Activated CD4-positive, alpha-beta T cell treated with anti-CD3 and anti-CD28 coated beads, Interleukin-2, amount 10 ng/mL, durations not matched to agents 24 days and 14 days (primary cell): Measurements from ENCODE around the gene UQCRC1. TPM values are rescaled to one million over a fixed set of nuclear protein-coding genes. Genes with fewer than 3 reads are reported as not detected.

ENCODE experiments used
- DNase-seq: peaks from one replicate; pipeline ENCODE4 v3.0.0; 2022
- H3K27ac Mint-ChIP-seq: one replicate; pipeline ENCODE4 v1.8.0; 2022; ENCODE audit warnings: mild to moderate bottlenecking, mixed read lengths
- H3K27me3 Mint-ChIP-seq: one replicate; pipeline ENCODE4 v1.8.0; 2022; ENCODE audit warnings: mixed read lengths
- H3K36me3 Mint-ChIP-seq: one replicate; pipeline ENCODE4 v1.8.0; 2022; ENCODE audit warnings: low read depth, mild to moderate bottlenecking, mixed read lengths
- H3K4me1 Mint-ChIP-seq: one replicate; pipeline ENCODE4 v1.8.0; 2021; ENCODE audit warnings: mixed read lengths
- H3K4me3 Mint-ChIP-seq: one replicate; pipeline ENCODE4 v1.8.0; 2022; ENCODE audit warnings: mild to moderate bottlenecking, moderate library complexity, mixed read lengths
- H3K9me3 Mint-ChIP-seq: one replicate; pipeline ENCODE4 v1.8.0; 2021; ENCODE audit warnings: mixed read lengths
- intact Hi-C: fragments of 100-400 bp; cut with micrococcal nuclease; formaldehyde crosslinking; loops from one replicate; pipeline ENCODE4 v1.15.1; 2023
- total RNA-seq: library from RNA; stranded (reverse); gene quantifications from 2 replicates; pipeline ENCODE4 v1.2.3, GENCODE V29; 2022

The UQCRC1 gene
- total RNA-seq: 224 and 235 TPM in 2 replicates

DNA sequence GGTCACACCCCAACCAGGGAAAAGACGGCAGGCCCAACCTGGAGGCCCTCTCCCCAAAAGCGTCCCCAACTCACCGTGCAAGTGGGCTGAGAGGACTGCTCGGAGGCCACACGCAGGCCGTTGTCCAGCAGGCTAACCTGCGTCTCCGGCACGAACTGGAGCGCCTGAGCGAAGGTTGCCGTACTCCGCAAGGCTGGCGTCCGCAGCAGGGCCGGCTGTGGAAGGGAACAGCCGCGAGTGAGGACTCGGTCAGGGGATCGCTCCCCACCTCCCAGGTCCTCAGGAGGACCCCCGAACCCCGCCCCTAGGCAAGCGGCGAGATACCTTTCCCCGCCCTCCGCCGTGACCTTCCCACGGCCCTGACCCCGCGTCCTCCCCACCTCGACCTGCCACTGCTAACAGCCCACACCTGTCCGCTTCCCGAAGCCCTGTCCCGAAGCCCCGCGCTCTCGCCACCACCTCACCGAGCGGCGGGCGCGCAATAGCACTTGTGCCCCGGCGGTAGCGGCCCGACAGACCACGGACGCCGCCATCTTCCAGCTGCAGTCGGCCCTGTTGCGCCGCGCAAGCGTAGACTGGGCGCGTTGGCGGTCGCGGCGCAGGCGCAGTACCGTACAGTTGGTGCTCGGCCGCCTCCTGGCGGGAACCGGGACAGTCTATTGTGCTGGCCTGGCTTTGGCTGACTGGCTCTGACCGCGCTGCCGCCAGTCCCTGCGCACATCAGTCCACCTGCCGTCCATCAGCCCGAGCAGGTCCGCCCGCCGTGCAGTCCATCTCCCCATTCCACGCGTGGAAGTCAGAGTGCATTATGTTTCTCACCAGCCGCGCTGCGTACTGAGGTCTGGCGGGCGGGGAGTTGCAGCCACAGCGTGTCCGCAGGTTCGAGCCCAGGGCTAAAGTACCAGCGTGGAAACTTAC lies at the start of gene UQCRC1:
TSS of gene UQCRC1 (minus strand) at position 559 of the 918 bp plus-strand sequence. CDS start at position 533, 26 bp downstream.
- Mint-ChIP-seq H3K9me3 (peaks cover 3% of the 10 kb centered on the region), H3K27ac (peak within 1 kb of the TSS; percentile 99), H3K27me3 (no peaks in the 10 kb centered on the region), H3K4me1 (peaks cover 22% of the 10 kb centered on the region), H3K4me3 (peak within 1 kb of the TSS; percentile 99), H3K36me3 (peaks cover 43% of the 10 kb centered on the region)
- intact Hi-C loops: loop anchor here (1.0 kb wide), 3 partner anchors 26 to 52 kb away; partner anchors contain the start of gene SLC26A6
- peak; percentile 98 for DNase-seq

DNA sequence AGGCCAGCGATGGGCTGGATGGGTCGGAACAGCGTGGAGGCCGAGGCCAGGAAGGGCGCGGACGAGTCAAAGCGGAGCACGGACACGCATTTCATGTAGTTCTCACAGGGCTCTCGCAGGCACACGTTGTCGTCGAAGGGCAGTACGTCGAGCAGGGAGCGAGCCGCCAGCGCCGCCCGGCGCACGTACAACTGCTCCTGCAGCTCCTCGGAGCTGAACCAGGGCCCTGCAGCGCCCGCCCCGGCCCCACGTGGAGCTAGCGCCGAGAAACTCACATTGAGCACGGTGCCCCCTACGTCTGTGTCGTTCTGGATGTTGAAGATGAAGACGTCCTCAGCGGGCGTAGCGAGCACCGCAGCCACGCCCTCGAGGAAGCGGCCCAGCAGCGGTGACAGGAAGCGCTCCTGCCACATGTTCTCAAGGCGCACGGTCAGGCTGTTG lies 47.4 kb upstream of the UQCRC1 start:
- Mint-ChIP-seq H3K27me3 (peaks cover 2% of the 10 kb centered on the region), H3K27ac (peak overlapping the region; percentile 90), H3K9me3 (no peaks in the 10 kb centered on the region), H3K4me1 (peaks cover 23% of the 10 kb centered on the region), H3K36me3 (peaks cover 6% of the 10 kb centered on the region), H3K4me3 (peak overlapping the region; percentile 85)
- peak; percentile 77 for DNase-seq
- intact Hi-C loops: loop anchor here (1.0 kb wide), 3 partner anchors 22 to 48 kb away; partner anchors contain the start of genes SLC26A6 and UQCRC1

DNA sequence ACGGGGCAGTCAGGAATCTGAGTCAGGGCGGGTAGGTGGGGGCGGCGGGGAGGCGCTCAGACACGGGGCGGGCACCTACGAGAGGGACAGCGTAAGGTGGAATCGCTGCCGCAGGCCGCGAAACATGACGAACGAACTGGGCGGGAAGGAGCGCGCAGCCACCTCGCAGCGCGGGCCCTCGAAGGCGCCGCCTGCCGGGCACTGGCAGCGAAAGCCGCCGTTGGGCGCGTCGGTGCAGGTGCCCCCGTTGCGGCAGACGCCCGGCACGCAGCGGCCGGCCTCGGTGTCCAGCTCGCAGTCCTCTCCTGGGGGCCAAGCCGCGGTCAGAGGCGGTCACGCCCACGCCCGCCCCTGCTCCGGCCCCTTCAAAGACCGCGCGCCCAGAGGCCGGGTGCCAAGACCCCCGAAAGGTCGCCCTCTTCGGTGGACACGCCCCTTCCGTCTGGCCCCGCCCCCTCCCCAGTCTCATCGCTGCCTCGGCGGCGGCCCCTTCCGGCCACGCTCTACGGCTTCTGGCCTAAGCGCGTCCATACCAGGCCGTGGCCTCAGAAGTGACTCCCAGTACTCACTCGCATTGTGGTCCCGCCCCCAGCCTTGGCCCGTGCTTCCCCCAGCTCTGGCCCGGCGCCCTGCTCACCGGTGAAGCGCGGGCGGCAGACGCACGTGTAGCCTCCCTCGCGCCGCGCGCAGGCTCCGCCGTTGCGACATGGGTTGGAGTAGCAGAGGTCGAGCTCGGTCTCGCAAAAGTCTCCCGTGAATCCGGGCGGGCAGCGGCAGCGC lies 46.8 kb upstream of the UQCRC1 start:
- Mint-ChIP-seq H3K27me3 (peaks cover 2% of the 10 kb centered on the region), H3K27ac (peak overlapping the region; percentile 92), H3K4me1 (peaks cover 22% of the 10 kb centered on the region), H3K36me3 (peaks cover 6% of the 10 kb centered on the region), H3K4me3 (peak overlapping the region; percentile 85), H3K9me3 (no peaks in the 10 kb centered on the region)
- intact Hi-C loops: loop anchor here (1.0 kb wide), 3 partner anchors 21 to 47 kb away; partner anchors contain the start of genes SLC26A6 and UQCRC1
- peak; percentile 95 for DNase-seq

DNA sequence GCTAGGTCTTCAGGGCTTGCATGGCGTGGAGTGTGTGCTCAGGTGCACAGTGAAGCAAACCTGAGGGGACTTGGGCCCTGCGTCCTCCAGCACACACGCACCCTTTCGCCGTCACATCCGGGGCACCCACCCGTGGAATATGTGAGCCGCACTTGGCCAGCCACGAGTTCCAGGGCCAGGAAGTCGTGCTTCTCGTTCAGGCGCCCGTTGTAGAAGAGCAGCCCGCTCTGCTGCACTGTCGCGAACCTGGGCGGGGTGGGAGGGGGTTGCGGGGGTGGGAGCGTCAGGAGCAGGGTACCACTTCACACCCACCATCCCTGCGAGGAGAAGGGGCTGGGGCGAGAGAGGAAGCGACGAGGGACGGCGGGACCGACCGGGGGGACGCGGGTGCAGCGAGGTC lies 46.2 kb upstream of the UQCRC1 start:
- peak; percentile 86 for DNase-seq
- Mint-ChIP-seq H3K4me3 (peak overlapping the region; percentile 85), H3K27me3 (peaks cover 2% of the 10 kb centered on the region), H3K27ac (peak overlapping the region; percentile 92), H3K9me3 (no peaks in the 10 kb centered on the region), H3K36me3 (peaks cover 8% of the 10 kb centered on the region), H3K4me1 (peaks cover 22% of the 10 kb centered on the region)
- intact Hi-C loops: loop anchor here (1.0 kb wide), 3 partner anchors 20 to 46 kb away; partner anchors contain the start of genes SLC26A6 and UQCRC1

DNA sequence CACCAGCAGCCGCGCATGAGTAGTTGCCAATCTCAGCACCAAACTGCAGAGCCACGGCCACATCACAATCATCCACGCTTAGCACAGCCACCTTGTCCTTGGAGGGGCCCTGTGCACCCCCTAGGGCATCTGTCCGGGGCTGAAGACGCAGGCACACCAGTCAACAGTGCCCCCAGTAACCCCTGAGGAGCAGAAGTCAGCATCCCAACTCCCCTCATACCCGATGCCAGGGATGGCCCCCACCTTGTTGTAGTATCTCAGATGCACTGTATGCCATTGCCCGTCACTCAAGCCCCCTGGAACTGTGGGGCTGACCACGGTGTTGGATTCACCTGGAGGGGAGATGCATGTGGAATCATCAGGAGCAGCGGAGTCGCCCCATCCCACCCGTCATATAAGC lies 45.6 kb upstream of the UQCRC1 start:
- DNase-seq: no peak
- Mint-ChIP-seq H3K9me3 (no peaks in the 10 kb centered on the region), H3K27me3 (no peaks in the 10 kb centered on the region), H3K27ac (peak overlapping the region; percentile 92), H3K4me3 (peak overlapping the region; percentile 85), H3K4me1 (peaks cover 22% of the 10 kb centered on the region), H3K36me3 (peaks cover 8% of the 10 kb centered on the region)
- intact Hi-C loops: no loop called here

DNA sequence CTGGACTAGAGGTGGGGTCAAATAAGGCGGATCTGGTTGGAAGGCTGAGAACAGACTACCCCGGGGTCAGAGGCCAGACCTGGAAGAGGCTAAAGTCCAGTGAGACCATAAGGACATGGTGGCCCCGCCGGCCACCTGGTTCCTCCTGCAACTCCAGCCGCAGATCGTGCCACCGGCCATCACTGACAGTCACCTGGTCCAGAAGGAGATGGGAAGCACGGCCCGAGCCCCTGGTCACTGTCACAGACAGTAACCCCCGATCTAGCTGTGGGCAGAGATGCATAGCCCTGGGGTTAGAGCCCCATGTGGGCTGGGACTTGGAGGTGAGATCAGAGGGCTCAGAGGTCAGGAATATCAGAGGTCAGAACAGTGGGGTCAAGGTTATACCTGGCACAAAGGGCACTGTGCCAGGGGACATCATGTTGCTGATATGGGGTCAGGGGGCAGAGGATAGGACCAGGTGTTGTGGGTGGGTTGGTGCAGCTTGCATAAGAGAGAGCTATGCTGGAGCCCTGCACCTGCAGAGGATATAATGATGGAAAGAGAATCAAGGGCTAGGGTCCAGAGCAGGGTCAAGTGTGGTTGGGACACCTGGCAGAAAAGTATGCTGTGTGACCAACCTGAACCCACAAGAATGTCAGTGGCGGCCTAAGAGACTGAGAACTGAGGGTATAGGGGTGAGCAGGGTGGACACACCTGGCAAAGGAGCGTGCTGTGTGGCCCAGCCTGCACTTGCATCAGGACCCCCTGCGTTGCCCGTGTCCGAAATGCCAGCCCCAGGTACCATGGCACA lies 43.7 kb upstream of the UQCRC1 start:
- Mint-ChIP-seq H3K36me3 (peaks cover 11% of the 10 kb centered on the region), H3K27me3 (no peaks in the 10 kb centered on the region), H3K27ac (peak overlapping the region; percentile 2), H3K4me1 (peaks cover 22% of the 10 kb centered on the region), H3K9me3 (no peaks in the 10 kb centered on the region), H3K4me3 (no peak overlapping the region)
- intact Hi-C loops: no loop called here
- no peak for DNase-seq

DNA sequence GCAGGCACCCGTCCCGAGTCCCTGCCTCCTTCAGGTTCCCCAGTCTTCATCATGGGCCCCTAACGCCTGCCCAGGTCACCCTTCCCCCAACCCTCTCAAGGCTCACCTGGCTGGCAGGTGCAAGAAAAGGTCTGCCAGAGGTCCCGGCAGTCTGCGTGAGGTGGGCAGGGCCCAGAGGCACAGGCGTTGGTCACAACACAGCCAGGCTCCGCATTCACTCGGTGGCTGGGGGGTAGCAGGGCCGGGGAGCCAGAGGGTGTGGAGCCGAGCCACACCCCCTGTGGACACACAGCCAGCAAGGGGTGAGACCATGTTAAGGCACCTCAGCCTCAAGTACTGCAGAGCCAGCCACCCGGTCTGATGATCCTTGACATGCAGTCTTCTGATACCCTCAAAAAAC lies 42.3 kb upstream of the UQCRC1 start:
- no peaks in the 10 kb centered on the region for H3K9me3 Mint-ChIP-seq
- no peak overlapping the region for H3K27ac Mint-ChIP-seq
- no peaks in the 10 kb centered on the region for H3K27me3 Mint-ChIP-seq
- no peak overlapping the region for H3K4me3 Mint-ChIP-seq
- H3K36me3 Mint-ChIP-seq: peaks cover 12% of the 10 kb centered on the region
- peaks cover 16% of the 10 kb centered on the region for H3K4me1 Mint-ChIP-seq
- intact Hi-C loops: no loop called here
- DNase-seq: no peak

DNA sequence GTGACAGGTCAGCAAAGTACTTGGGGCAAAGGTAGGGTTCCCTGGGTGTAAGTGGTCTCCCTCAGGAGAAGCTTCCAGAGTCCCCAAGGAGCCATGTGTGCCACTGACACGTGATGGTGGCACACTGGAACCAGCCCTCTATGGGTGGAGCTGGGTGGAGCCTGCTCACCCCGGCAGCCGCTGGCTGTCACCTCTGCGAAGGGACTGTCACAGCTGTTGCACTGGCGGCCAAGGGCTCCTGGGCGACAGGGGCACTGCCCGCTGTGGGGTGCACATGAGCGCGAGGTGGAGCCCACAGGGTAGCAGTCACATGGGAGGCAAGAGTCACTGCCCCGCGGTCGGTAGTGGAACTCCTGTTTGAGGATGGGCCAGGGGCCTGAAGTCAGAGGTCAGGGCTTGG lies 41.3 kb upstream of the UQCRC1 start:
- H3K4me1 Mint-ChIP-seq: peaks cover 16% of the 10 kb centered on the region
- no peak for DNase-seq
- peaks cover 14% of the 10 kb centered on the region for H3K36me3 Mint-ChIP-seq

DNA sequence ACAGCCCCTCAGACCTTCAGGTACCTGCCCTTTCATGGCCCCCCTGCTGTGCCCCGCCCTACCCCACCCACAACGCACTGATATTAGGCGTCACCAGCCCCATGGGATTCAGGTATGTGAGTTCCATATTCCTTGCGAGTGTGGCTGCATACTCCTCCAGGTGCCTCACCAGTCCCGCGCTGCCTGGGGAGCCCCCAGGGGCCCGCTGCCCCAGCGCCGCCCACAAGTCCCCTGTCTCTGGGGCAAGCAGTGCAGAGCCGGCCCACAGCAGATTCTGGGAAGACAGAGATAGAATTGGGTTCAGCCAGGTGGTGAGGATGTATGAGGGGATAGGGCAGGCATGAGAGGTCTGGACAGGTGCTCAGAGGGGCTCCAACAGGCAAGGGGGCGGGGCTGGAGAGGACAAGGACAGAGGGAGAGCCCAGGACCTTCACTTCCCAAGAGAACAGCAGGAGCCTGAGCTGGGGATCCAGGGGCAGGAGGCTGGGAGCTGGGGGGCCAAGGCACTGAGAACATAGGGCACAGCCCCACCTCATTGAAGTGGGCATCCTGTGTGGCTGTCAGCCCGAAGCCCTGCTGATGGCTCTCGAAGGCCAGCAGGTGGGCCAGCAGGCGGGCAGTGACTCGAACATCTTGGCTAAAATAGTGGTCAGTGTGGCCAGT lies 38.9 kb upstream of the UQCRC1 start:
- DNase-seq: no peak
- peaks cover 2% of the 10 kb centered on the region for H3K4me1 Mint-ChIP-seq
- intact Hi-C loops: no loop called here
- no peaks in the 10 kb centered on the region for H3K27me3 Mint-ChIP-seq
- H3K36me3 Mint-ChIP-seq: peaks cover 8% of the 10 kb centered on the region
- H3K4me3 Mint-ChIP-seq: no peak overlapping the region
- no peaks in the 10 kb centered on the region for H3K9me3 Mint-ChIP-seq
- H3K27ac Mint-ChIP-seq: no peak overlapping the region

More for the DNA sequence above, 41.3 kb upstream of the UQCRC1 start:
- Mint-ChIP-seq H3K27ac (no peak overlapping the region), H3K9me3 (no peaks in the 10 kb centered on the region), H3K4me3 (no peak overlapping the region), H3K27me3 (no peaks in the 10 kb centered on the region)
- intact Hi-C loops: no loop called here

DNA sequence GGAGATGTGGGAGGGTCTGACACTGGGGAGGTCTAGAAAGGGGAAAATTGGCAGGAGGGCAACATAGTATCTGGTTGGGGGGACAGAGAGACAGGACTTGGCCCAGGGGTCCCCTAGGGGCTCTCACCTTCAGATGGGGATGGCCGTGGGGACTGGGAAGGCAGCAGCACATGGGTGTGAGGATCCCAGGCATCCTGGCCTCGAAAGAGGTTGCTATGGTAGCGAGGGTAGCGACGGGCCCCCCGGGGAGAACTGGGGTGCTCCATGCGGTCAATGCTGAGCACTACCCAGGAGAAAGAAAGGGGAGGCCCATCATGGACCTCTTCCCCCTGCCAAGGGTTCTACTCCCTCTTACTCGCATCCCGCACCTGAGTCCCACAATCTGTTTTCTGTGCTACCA lies 38.3 kb upstream of the UQCRC1 start:
- no peaks in the 10 kb centered on the region for H3K27me3 Mint-ChIP-seq
- no peak overlapping the region for H3K4me3 Mint-ChIP-seq
- DNase-seq: no peak
- peaks cover 13% of the 10 kb centered on the region for H3K36me3 Mint-ChIP-seq
- peaks cover 2% of the 10 kb centered on the region for H3K4me1 Mint-ChIP-seq
- no peak overlapping the region for H3K27ac Mint-ChIP-seq
- intact Hi-C loops: no loop called here
- H3K9me3 Mint-ChIP-seq: no peaks in the 10 kb centered on the region

DNA sequence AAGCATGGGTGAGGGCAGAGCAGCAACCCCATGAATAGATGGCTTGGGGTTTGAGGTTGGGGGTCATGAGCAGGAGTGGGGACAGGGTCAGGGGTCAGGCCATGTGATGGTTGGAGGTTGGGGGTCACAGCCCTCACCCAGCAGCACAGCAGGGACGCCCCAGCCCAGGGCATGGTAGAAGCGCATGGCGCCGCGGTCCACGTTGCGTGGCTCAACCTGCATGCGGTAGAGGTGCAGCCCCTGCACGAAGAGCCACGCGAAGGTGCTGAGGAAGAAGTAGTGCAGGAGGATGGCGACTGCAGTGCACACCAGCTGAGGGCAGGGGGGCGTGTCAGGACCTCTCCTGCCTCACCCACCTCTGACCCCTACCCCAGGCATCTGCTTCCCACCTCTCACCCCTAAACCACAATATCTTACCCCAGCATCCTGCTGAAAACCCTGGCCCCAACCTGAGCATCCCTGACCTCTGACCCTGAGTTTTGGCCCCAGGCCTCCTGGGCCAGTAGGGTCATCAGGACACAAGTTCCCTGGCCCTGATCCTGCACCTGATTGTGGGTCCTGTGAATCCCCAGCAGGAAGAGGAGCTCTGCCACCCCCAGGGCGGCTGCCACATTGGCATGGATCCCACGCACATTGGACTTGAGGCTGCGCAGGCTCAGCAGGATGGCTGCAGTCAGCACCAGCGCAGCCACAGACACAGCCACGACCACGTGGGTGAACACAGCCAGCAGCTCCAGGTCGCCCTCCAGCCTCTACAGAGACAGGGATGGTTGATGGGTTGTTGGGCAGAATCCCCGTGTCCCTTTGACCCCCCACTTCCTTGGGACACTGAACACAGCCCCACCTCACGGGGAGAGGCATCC lies 35.7 kb upstream of the UQCRC1 start:
- no peaks in the 10 kb centered on the region for H3K27me3 Mint-ChIP-seq
- H3K9me3 Mint-ChIP-seq: no peaks in the 10 kb centered on the region
- intact Hi-C loops: no loop called here
- H3K4me1 Mint-ChIP-seq: peaks cover 2% of the 10 kb centered on the region
- DNase-seq: no peak
- no peak overlapping the region for H3K27ac Mint-ChIP-seq
- peaks cover 11% of the 10 kb centered on the region for H3K36me3 Mint-ChIP-seq
- no peak overlapping the region for H3K4me3 Mint-ChIP-seq

DNA sequence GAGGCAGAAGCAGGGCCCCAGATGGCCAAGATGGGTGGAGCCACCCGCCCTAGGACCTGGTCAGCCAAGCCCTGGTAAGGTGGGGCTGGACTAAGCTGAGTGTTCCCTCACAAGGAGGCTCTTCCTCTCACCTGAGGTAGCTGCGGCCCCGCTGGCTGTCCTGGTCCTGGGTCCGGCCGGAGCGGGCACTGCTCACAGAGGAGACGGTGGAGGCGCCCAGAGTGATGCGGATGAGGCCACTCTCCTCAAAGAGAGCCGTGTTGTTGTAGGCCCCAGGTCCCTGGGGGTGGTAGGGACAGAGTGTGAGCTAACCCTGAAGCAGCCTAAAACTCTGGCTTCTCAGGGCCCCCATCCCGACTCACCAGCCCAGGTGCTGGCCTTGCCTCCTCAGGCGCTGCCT lies 33.2 kb upstream of the UQCRC1 start:
- DNase-seq: no peak
- no peak overlapping the region for H3K27ac Mint-ChIP-seq
- H3K27me3 Mint-ChIP-seq: no peaks in the 10 kb centered on the region
- intact Hi-C loops: no loop called here
- H3K4me1 Mint-ChIP-seq: peaks cover 2% of the 10 kb centered on the region
- peaks cover 8% of the 10 kb centered on the region for H3K36me3 Mint-ChIP-seq
- H3K4me3 Mint-ChIP-seq: no peak overlapping the region
- no peaks in the 10 kb centered on the region for H3K9me3 Mint-ChIP-seq
